HepG2 (cell line): ENCODE results near the gene PPP1R15A. TPM values are rescaled to one million over a fixed set of nuclear protein-coding genes. Genes with fewer than 3 reads are reported as not detected.

Source experiments
- AGO1 ChIP-seq: fragments of 200-400 bp; formaldehyde crosslinking; IDR thresholded peaks from 2 replicates; pipeline ENCODE4 v1.6.1; 2017; ENCODE audit warnings: mild to moderate bottlenecking, low read depth, low read length, moderate library complexity; ENCODE audit not compliant: poor library complexity, severe bottlenecking
- BORCS8-MEF2B ChIP-seq: sonication (generic); formaldehyde crosslinking; IDR thresholded peaks from 2 replicates; pipeline ENCODE4 v1.8.0; 2022; ENCODE audit warnings: mild to moderate bottlenecking, missing genetic modification reagents
- CENPX ChIP-seq: sonication (generic); formaldehyde crosslinking; IDR thresholded peaks from 2 replicates; pipeline ENCODE4 v1.9.0; 2021; ENCODE audit warnings: mild to moderate bottlenecking, missing genetic modification reagents, moderate library complexity
- DNMT1 ChIP-seq: sonication (generic); formaldehyde crosslinking; IDR thresholded peaks from 2 replicates; pipeline ENCODE4 v1.5.1; 2020; ENCODE audit warnings: mild to moderate bottlenecking, missing genetic modification reagents
- FLYWCH1 ChIP-seq: sonication (generic); formaldehyde crosslinking; IDR thresholded peaks from 2 replicates; pipeline ENCODE4 v1.8.1; 2023; ENCODE audit warnings: mild to moderate bottlenecking, missing genetic modification reagents
- GLI4 ChIP-seq: sonication (generic); formaldehyde crosslinking; IDR thresholded peaks from 2 replicates; pipeline ENCODE4 v1.5.1; 2020; ENCODE audit warnings: missing genetic modification reagents, mild to moderate bottlenecking, moderate library complexity, borderline replicate concordance
- GTF3A ChIP-seq: sonication (generic); formaldehyde crosslinking; conservative IDR thresholded peaks from 2 replicates; pipeline ENCODE4 v1.4.0; 2020; ENCODE audit warnings: mild to moderate bottlenecking, missing genetic modification reagents
- HNF4G ChIP-seq, 2 experiments: sonication (generic) in 1 of 2; formaldehyde crosslinking in 1 of 2; IDR thresholded peaks; 2 replicates each; pipeline versions ENCODE4 v1.4.0 to v1.6.1; 2011 to 2020; ENCODE audit warnings: borderline replicate concordance in 2 of 2, low read depth in 2 of 2, mild to moderate bottlenecking in 2 of 2, low read length in 1 of 2, missing genetic modification reagents in 1 of 2, moderate library complexity in 1 of 2
- HNRNPH1 ChIP-seq: fragments of 200-400 bp; formaldehyde crosslinking; optimal IDR thresholded peaks from 2 replicates; pipeline ENCODE3; 2017; ENCODE audit warnings: mild to moderate bottlenecking, low read depth, low read length
- HNRNPL ChIP-seq: fragments of 200-400 bp; formaldehyde crosslinking; IDR thresholded peaks from 2 replicates; pipeline ENCODE4 v1.6.1; 2017; ENCODE audit warnings: mild to moderate bottlenecking, low read depth, low read length
- LCORL ChIP-seq, 2 experiments: fragments of 450-650 bp in 1 of 2; sonication (generic) in 1 of 2; formaldehyde crosslinking in 1 of 2; IDR thresholded peaks; 2 replicates each; pipeline versions ENCODE4 v1.5.0 to v1.6.1; 2017 to 2020; ENCODE audit warnings: antibody characterized with exemption in 1 of 2, missing genetic modification reagents in 1 of 2
- NFYC ChIP-seq: IDR thresholded peaks from 2 replicates; pipeline ENCODE4 v1.6.1; 2016; ENCODE audit warnings: missing genetic modification reagents, missing compliant biosample characterization
- PATZ1 ChIP-seq: sonication (generic); formaldehyde crosslinking; IDR thresholded peaks from 2 replicates; pipeline ENCODE4 v1.4.0; 2020; ENCODE audit warnings: missing genetic modification reagents
- POGZ ChIP-seq: sonication (generic); formaldehyde crosslinking; IDR thresholded peaks from 2 replicates; pipeline ENCODE4 v1.4.0; 2020; ENCODE audit warnings: mild to moderate bottlenecking, missing genetic modification reagents
- RBM22 ChIP-seq: fragments of 200-400 bp; formaldehyde crosslinking; optimal IDR thresholded peaks from 2 replicates; pipeline ENCODE3; 2017; ENCODE audit warnings: mild to moderate bottlenecking, low read length, moderate library complexity
- SIX1 ChIP-seq: sonication (generic); formaldehyde crosslinking; IDR thresholded peaks from 2 replicates; pipeline ENCODE4 v1.4.0; 2020; ENCODE audit warnings: missing genetic modification reagents, borderline replicate concordance
- SRSF1 ChIP-seq: fragments of 200-400 bp; formaldehyde crosslinking; optimal IDR thresholded peaks from 2 replicates; pipeline ENCODE3; 2017; ENCODE audit warnings: mild to moderate bottlenecking, low read depth, low read length, moderate library complexity
- ZBTB37 ChIP-seq: sonication (generic); formaldehyde crosslinking; IDR thresholded peaks from 2 replicates; pipeline ENCODE4 v1.4.0; 2020; ENCODE audit warnings: mild to moderate bottlenecking, missing genetic modification reagents
- ZFP36L2 ChIP-seq: sonication (generic); formaldehyde crosslinking; IDR thresholded peaks from 2 replicates; pipeline ENCODE4 v1.4.0; 2020; ENCODE audit warnings: missing genetic modification reagents
- ZNF251 ChIP-seq: sonication (generic); formaldehyde crosslinking; IDR thresholded peaks from 2 replicates; pipeline ENCODE4 v1.9.0; 2021; ENCODE audit warnings: mild to moderate bottlenecking, missing genetic modification reagents
- ZNF30 ChIP-seq: sonication (generic); formaldehyde crosslinking; IDR thresholded peaks from 2 replicates; pipeline ENCODE4 v1.5.0; 2020; ENCODE audit warnings: mild to moderate bottlenecking, missing genetic modification reagents
- ZNF713 ChIP-seq: sonication (generic); formaldehyde crosslinking; IDR thresholded peaks from 2 replicates; pipeline ENCODE4 v1.4.0; 2020; ENCODE audit warnings: mild to moderate bottlenecking, missing genetic modification reagents
- ZNF746 ChIP-seq: sonication (generic); formaldehyde crosslinking; IDR thresholded peaks from 2 replicates; pipeline ENCODE4 v1.8.0; 2022; ENCODE audit warnings: mild to moderate bottlenecking, missing genetic modification reagents
- ZNF841 ChIP-seq: sonication (generic); formaldehyde crosslinking; IDR thresholded peaks from 2 replicates; pipeline ENCODE4 v1.8.1; 2023; ENCODE audit warnings: missing genetic modification reagents, borderline replicate concordance
- ZSCAN12 ChIP-seq: sonication (generic); formaldehyde crosslinking; IDR thresholded peaks from 2 replicates; pipeline ENCODE4 v1.9.0; 2021; ENCODE audit warnings: mild to moderate bottlenecking, missing genetic modification reagents
- polyA plus RNA-seq, 8 experiments: library from polyadenylated mRNA; depleted of rRNA in 3 of 8; stranded (reverse) in 7 of 8; unstranded in 1 of 8; fragments of >200 nt; fragmentation: Illumina TruSeq in 4 of 8; extraction: Trizol in 4 of 8; gene quantifications; 2 replicates each; pipeline versions ENCODE4 v1.2.1 to v1.2.3, GENCODE V29; 2011 to 2016; ENCODE audit warnings: low read depth in 4 of 8, missing spikeins in 1 of 8, mixed read lengths in 1 of 8; ENCODE audit not compliant: insufficient read depth in 1 of 8
- total RNA-seq, 5 experiments: library from RNA; depleted of rRNA; stranded (reverse); fragments of >200 nt; fragmentation: Illumina TruSeq; extraction: Trizol; gene quantifications; 2 replicates each; pipeline ENCODE4 v1.2.3, GENCODE V29; 2016; ENCODE audit warnings: low read depth in 1 of 5
- TF ChIP-seq, protein P1 (sequence below): sonication (generic); formaldehyde crosslinking; IDR thresholded peaks from 2 replicates; pipeline ENCODE4 v1.5.0; 2020; ENCODE audit warnings: mild to moderate bottlenecking, missing genetic modification reagents

Gene PPP1R15A
- total and polyA plus RNA-seq, 2 of the 13 experiments (the other 11 are each of a cell fraction or from before 2014, with no cell fraction given): 15.6 to 18.5 TPM

GRCh38 chr19:48907671-48908070 lies 35.5 kb downstream of the PPP1R15A start (continued):
- TF ChIP-seq GLI4 (CRISPR knock-in tag): no peak
- no peak for TF ChIP-seq ZNF713 (CRISPR knock-in tag)
- peak; percentile 79 for TF ChIP-seq PATZ1
- no peak for TF ChIP-seq FLYWCH1
- TF ChIP-seq ZNF251 (CRISPR knock-in tag): no peak
- no peak for TF ChIP-seq GTF3A (CRISPR knock-in tag)
- no peak for TF ChIP-seq AGO1
- no peak for TF ChIP-seq NFYC (CRISPR knock-in tag)
- TF ChIP-seq LCORL (IDR thresholded peaks at IDR 0.05): peak; percentile 33; the same call in 1 of the 2 replicates
- peak; percentile 98 for TF ChIP-seq LCORL (CRISPR knock-in tag; IDR thresholded peaks at IDR 0.05)
- no peak for TF ChIP-seq ZNF30 (CRISPR knock-in tag)
- peak; percentile 99 for TF ChIP-seq HNF4G (IDR thresholded peaks at IDR 0.05; ENCODE audit: borderline replicate concordance, low read depth, low read length)
- peak; percentile 97 for TF ChIP-seq HNF4G (CRISPR knock-in tag; IDR thresholded peaks at IDR 0.05; ENCODE audit: borderline replicate concordance, low read depth)
- no peak for TF ChIP-seq DNMT1 (CRISPR knock-in tag)
- TF ChIP-seq HNRNPH1: no peak
- no peak; the same call in 1 of the 2 replicates for TF ChIP-seq POGZ (CRISPR knock-in tag)
- no peak for TF ChIP-seq CENPX (CRISPR knock-in tag)
- TF ChIP-seq ZNF841: no peak
- TF ChIP-seq SRSF1: no peak
- TF ChIP-seq, protein P1, sequence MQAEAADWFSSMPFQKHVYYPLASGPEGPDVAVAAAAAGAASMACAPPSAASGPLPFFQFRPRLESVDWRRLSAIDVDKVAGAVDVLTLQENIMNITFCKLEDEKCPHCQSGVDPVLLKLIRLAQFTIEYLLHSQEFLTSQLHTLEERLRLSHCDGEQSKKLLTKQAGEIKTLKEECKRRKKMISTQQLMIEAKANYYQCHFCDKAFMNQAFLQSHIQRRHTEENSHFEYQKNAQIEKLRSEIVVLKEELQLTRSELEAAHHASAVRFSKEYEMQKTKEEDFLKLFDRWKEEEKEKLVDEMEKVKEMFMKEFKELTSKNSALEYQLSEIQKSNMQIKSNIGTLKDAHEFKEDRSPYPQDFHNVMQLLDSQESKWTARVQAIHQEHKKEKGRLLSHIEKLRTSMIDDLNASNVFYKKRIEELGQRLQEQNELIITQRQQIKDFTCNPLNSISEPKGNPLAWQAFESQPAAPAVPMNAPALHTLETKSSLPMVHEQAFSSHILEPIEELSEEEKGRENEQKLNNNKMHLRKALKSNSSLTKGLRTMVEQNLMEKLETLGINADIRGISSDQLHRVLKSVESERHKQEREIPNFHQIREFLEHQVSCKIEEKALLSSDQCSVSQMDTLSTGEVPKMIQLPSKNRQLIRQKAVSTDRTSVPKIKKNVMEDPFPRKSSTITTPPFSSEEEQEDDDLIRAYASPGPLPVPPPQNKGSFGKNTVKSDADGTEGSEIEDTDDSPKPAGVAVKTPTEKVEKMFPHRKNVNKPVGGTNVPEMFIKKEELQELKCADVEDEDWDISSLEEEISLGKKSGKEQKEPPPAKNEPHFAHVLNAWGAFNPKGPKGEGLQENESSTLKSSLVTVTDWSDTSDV (CRISPR knock-in tag): no peak
- TF ChIP-seq ZSCAN12 (CRISPR knock-in tag): no peak
- TF ChIP-seq ZNF746 (CRISPR knock-in tag): no peak
- no peak for TF ChIP-seq ZBTB37
- no peak; the same call in 1 of the 2 replicates for TF ChIP-seq BORCS8-MEF2B (CRISPR knock-in tag)
- TF ChIP-seq ZFP36L2 (CRISPR knock-in tag): no peak
- no peak for TF ChIP-seq SIX1 (CRISPR knock-in tag)
- TF ChIP-seq HNRNPL: peak; percentile 94
- TF ChIP-seq RBM22: peak; percentile 42
